H1 (cell line): ENCODE measurements around the gene ADGRB3. TPM values are rescaled to one million over a fixed set of nuclear protein-coding genes. Genes with fewer than 3 reads are reported as not detected.

Source experiments
- EZH2 ChIP-seq: fragments of 200-600 bp; sonication (generic); IDR thresholded peaks from 2 replicates; pipeline ENCODE4 v1.7.1; 2012; ENCODE audit warnings: low read depth, mild to moderate bottlenecking, moderate library complexity, low read length, inconsistent platforms; ENCODE audit not compliant: severe bottlenecking
- HDAC6 ChIP-seq: IDR thresholded peaks from one replicate; pipeline ENCODE4 v1.7.1; 2012; ENCODE audit warnings: low read depth, mild to moderate bottlenecking, inconsistent platforms, low read length, moderate library complexity
- KDM1A ChIP-seq: fragments of 200-600, 300-600 bp; sonication (generic); IDR thresholded peaks from 2 replicates; pipeline ENCODE4 v1.7.1; 2016; ENCODE audit warnings: mild to moderate bottlenecking, low read length, borderline replicate concordance
- NANOG ChIP-seq: IDR thresholded peaks from 2 replicates; pipeline ENCODE4 v1.6.1; 2011; ENCODE audit warnings: low read length, low read depth, mild to moderate bottlenecking, inconsistent platforms; ENCODE audit not compliant: insufficient read depth, poor library complexity, severe bottlenecking
- PHF8 ChIP-seq: fragments of 200-600 bp; sonication (generic); conservative IDR thresholded peaks from 2 replicates; pipeline ENCODE4 v1.7.1; 2012; ENCODE audit warnings: low read depth, mild to moderate bottlenecking, inconsistent platforms, low read length, moderate library complexity
- POLR2A ChIP-seq, 2 experiments: IDR thresholded peaks; 1 replicate in 1 of 2; 2 replicates in 1 of 2; pipeline ENCODE4 v1.6.1; 2011; ENCODE audit warnings: low read depth in 2 of 2, low read length in 2 of 2, mild to moderate bottlenecking in 2 of 2; ENCODE audit errors: control extremely low read depth in 1 of 2
- RFX5 ChIP-seq: IDR thresholded peaks from 2 replicates; pipeline ENCODE4 v1.6.1; 2011; ENCODE audit warnings: low read depth, low read length, improper control_type of control experiment, borderline replicate concordance
- TAF1 ChIP-seq: IDR thresholded peaks from 2 replicates; pipeline ENCODE4 v1.6.1; 2011; ENCODE audit warnings: mild to moderate bottlenecking, low read depth, low read length
- polyA plus RNA-seq, 7 experiments: library from polyadenylated mRNA; depleted of rRNA in 3 of 7; stranded (reverse) in 5 of 7; unstranded in 2 of 7; fragments of >200 nt in 5 of 7; fragments of 200-250 nt in 2 of 7; gene quantifications; 1 replicate in 5 of 7; 2 replicates in 1 of 7; 4 replicates in 1 of 7; pipeline versions ENCODE4 v1.2.1 to v1.2.3, GENCODE V29; 2011 to 2013; ENCODE audit warnings: missing spikeins in 2 of 7, mixed read lengths in 2 of 7
- total RNA-seq: library from RNA; stranded (reverse); fragmentation: NEBNext Ultra II Directional; extraction: Animal tissue kit (Norgen Biotek cat#: 25700); gene quantifications from 2 replicates; pipeline ENCODE4 v1.2.1, GENCODE V29; 2021
- TF ChIP-seq, protein P1 (sequence below): fragments of 300-600 bp; sonication (generic); IDR thresholded peaks from 2 replicates; pipeline ENCODE4 v1.7.1; 2012; ENCODE audit warnings: low read length, moderate library complexity, mild to moderate bottlenecking, inconsistent platforms; ENCODE audit not compliant: insufficient replicate concordance

Gene ADGRB3
- total and polyA plus RNA-seq, 2 of the 8 experiments (the other 6 are each of a cell fraction or from before 2014, with no cell fraction given) = 0.35 to 1.2 TPM

DNA sequence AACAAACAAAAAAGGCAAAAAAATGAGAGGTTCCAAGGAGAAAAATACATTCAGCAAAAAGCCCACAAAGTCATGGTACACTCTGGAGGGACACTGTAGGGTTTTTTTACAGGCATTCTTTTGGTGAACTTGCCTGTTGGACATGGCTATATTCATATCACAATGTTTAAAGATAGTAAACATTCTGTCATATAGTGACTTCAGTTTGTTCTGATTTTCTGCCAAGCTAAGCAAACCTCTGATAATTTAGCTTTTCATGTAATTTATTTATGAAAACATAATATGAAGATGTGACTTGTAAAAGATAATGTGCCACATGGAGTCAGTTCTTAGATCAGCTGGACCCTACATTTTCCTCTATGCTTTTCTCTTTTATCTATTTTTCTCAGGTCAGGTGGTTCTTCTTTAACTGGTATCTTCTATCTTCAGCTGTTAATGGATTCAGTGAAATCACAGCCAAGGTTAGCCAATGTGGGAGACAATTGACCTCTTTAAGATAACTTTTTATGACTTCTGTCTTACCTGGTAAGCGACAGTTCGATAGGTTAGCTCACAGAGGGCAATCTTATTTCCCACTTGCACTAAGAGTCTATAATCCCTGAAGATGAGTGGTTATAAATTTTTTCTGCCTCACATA is 87.9 kb downstream of the ADGRB3 start (continued):
- TF ChIP-seq, protein P1, sequence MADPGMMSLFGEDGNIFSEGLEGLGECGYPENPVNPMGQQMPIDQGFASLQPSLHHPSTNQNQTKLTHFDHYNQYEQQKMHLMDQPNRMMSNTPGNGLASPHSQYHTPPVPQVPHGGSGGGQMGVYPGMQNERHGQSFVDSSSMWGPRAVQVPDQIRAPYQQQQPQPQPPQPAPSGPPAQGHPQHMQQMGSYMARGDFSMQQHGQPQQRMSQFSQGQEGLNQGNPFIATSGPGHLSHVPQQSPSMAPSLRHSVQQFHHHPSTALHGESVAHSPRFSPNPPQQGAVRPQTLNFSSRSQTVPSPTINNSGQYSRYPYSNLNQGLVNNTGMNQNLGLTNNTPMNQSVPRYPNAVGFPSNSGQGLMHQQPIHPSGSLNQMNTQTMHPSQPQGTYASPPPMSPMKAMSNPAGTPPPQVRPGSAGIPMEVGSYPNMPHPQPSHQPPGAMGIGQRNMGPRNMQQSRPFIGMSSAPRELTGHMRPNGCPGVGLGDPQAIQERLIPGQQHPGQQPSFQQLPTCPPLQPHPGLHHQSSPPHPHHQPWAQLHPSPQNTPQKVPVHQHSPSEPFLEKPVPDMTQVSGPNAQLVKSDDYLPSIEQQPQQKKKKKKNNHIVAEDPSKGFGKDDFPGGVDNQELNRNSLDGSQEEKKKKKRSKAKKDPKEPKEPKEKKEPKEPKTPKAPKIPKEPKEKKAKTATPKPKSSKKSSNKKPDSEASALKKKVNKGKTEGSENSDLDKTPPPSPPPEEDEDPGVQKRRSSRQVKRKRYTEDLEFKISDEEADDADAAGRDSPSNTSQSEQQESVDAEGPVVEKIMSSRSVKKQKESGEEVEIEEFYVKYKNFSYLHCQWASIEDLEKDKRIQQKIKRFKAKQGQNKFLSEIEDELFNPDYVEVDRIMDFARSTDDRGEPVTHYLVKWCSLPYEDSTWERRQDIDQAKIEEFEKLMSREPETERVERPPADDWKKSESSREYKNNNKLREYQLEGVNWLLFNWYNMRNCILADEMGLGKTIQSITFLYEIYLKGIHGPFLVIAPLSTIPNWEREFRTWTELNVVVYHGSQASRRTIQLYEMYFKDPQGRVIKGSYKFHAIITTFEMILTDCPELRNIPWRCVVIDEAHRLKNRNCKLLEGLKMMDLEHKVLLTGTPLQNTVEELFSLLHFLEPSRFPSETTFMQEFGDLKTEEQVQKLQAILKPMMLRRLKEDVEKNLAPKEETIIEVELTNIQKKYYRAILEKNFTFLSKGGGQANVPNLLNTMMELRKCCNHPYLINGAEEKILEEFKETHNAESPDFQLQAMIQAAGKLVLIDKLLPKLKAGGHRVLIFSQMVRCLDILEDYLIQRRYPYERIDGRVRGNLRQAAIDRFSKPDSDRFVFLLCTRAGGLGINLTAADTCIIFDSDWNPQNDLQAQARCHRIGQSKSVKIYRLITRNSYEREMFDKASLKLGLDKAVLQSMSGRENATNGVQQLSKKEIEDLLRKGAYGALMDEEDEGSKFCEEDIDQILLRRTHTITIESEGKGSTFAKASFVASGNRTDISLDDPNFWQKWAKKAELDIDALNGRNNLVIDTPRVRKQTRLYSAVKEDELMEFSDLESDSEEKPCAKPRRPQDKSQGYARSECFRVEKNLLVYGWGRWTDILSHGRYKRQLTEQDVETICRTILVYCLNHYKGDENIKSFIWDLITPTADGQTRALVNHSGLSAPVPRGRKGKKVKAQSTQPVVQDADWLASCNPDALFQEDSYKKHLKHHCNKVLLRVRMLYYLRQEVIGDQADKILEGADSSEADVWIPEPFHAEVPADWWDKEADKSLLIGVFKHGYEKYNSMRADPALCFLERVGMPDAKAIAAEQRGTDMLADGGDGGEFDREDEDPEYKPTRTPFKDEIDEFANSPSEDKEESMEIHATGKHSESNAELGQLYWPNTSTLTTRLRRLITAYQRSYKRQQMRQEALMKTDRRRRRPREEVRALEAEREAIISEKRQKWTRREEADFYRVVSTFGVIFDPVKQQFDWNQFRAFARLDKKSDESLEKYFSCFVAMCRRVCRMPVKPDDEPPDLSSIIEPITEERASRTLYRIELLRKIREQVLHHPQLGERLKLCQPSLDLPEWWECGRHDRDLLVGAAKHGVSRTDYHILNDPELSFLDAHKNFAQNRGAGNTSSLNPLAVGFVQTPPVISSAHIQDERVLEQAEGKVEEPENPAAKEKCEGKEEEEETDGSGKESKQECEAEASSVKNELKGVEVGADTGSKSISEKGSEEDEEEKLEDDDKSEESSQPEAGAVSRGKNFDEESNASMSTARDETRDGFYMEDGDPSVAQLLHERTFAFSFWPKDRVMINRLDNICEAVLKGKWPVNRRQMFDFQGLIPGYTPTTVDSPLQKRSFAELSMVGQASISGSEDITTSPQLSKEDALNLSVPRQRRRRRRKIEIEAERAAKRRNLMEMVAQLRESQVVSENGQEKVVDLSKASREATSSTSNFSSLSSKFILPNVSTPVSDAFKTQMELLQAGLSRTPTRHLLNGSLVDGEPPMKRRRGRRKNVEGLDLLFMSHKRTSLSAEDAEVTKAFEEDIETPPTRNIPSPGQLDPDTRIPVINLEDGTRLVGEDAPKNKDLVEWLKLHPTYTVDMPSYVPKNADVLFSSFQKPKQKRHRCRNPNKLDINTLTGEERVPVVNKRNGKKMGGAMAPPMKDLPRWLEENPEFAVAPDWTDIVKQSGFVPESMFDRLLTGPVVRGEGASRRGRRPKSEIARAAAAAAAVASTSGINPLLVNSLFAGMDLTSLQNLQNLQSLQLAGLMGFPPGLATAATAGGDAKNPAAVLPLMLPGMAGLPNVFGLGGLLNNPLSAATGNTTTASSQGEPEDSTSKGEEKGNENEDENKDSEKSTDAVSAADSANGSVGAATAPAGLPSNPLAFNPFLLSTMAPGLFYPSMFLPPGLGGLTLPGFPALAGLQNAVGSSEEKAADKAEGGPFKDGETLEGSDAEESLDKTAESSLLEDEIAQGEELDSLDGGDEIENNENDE = no peak
- TF ChIP-seq HDAC6 = no peak
- TF ChIP-seq TAF1 = no peak
- no peak for TF ChIP-seq KDM1A
- no peak for TF ChIP-seq NANOG
- no peak for TF ChIP-seq PHF8
- no peak for TF ChIP-seq POLR2A (IDR thresholded peaks at IDR 0.05; ENCODE audit: control extremely low read depth in 1 of 2, low read depth in 2 of 2, low read length in 2 of 2)
- no peak for TF ChIP-seq RFX5
- TF ChIP-seq EZH2 = no peak
